ENCODE measurements around the gene RGS7.
"Not testable (repeated sequence)": the region's sequence is repeated elsewhere in the genome, so short reads cannot be mapped to it uniquely, and the experiment has no call there.

Gene RGS7

DNA sequence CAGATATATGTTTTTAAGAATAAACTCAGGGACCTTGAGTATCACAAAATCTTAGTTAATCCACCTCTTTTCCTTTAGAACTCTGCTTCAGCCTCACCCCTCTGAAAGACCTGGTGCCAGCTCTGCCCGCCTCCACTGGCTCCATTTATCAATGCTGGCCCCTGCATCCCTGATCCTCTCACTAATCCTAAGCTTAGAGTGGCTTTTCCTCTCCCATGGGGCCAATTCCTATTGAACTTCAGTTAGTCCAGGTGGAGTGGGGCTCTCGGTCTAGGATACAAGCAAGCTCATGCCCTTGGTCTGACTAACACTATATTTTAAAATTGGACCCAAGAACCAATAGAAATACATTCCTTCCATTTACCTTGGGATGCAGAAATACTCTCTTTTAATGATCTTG lies 87.0 kb downstream of the RGS7 start:
- no peak for DNase-seq

DNA sequence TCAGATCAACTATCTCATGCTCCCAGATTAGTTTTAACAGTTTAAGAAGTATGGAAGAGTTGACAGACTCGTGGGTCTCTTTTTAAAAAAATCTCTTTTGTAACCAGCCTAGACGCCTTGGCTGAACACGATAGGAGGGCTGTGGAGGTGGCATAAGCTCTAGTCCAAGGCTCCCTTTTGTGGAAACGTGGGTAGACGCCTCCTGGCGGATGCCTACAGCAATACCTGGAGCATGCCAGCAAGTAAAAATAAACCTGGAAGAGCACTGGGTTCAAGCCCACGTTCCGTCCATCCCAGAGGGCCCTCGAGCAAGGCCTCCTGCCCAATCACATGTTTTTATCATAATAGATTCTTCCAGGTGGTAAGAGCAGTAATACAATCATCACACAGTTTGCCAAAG lies 87.9 kb downstream of the RGS7 start:
- DNase-seq, result no peak

DNA sequence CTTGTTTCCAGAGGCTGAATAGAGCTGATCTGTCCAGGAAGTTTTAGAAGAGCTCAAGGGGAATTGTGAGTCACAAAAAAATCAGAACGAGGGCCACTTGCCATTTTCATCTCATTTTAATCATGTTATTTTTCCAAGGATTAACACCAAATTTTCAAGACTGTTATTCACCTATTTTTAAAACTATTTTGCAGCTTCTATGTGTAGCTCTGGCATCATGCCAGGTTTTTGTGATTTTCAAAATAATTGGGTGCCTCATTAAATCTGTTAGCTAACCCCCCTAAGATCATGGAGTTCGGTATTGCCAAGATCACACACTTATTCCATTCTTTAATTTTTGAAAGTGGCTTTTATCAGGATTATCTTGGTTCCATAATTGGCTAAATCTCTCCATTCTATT lies 90.9 kb downstream of the RGS7 start:
- DNase-seq, result peak in 1 of 3 experiments; percentile 8

DNA sequence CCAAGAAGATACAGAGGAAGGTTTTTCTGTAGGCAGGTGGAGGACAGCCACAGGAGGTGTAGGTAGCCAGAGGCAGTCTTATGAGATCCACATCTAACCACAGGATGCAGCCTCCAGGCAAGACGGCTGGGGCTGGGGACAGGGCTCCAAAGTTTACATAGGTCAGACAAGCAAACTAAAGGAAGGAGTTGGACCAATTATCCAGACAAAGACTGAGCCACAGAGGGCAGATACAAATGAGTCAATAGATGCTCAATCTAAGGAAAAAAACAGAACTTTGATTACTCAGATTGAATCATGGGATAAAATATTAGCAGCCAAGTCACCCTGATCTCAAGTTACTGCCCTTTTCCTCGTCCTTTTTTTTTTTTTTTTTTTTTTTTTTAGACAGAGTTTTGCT lies 91.6 kb downstream of the RGS7 start:
- peak in 1 of 3 experiments; percentile 37 for DNase-seq

DNA sequence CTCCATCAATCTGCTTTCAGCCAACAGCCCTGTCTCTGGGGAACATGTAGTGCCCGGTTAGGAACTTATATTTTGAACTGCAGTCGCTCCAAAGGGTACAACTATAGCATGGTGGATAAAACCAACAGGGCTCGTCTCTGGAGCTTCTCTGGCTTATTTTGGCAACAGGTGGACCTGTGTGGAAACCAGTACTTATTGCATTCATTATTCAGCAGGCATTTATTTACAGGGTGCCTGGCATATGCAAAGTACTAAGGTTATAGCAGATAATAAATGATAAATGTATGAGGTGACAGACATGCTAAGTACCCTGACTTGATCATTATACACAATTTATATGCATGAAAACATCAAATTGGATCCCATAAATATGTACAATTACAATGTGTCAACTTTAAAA lies 93.7 kb downstream of the RGS7 start:
- DNase-seq, result no peak

DNA sequence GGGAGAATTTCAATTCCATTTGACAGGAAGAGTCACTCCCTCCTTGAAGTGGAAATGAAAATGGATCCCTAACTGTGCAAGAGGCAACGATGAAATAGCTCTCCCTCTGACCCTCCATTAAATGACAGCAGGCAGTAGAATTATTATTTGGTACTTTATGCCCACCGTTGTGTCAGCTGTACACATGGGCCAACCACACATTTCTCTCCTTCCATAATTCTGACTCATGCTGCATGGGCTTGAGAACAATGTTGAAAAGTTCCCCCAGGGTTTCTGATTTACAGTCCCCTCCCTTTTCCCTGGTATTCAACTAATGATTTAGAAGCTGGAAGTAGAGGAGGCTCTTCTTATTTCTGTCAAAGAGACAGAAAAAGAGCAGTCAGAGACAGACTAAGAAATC lies 103.5 kb downstream of the RGS7 start:
- DNase-seq, result no peak

DNA sequence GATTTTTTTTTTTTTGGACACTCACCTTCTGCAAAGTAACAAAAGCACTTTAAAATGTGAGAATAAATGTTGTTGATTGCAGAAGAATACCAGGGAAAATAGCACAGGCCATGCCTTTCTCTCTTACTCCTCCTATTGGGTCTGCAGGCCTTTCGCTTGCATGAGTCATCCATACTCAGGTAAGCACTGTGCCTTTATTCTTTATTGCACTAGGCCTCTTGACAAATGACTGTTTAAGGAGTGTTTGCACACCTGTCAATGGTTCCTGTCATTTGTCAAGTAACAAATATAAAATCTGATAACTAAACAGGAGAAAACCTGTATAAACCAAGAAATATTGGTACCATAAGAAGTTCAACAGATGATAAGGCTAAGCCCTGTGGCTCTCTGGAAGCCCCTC lies 106.5 kb downstream of the RGS7 start:
- DNase-seq, result peak; percentile 62 to 96 (median 81)

DNA sequence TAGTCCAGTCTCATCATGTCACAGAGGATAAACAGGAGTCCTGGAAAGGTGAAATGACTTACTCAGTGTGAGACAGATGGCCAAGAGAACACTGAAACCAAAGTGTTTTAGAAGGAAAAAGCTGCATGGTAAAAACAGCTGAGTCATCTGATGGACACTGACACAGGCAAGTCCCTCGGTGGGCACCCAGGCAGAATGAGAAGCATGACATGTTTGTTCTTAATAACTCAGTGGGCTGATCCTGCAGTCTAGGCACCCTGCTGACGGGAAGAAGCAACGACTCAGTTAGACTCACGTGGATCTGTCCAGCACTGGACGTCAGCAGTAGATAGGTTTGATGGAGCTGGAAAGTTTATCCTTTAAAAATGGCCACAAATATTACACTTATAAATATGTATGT lies 116.9 kb downstream of the RGS7 start:
- no peak for DNase-seq

DNA sequence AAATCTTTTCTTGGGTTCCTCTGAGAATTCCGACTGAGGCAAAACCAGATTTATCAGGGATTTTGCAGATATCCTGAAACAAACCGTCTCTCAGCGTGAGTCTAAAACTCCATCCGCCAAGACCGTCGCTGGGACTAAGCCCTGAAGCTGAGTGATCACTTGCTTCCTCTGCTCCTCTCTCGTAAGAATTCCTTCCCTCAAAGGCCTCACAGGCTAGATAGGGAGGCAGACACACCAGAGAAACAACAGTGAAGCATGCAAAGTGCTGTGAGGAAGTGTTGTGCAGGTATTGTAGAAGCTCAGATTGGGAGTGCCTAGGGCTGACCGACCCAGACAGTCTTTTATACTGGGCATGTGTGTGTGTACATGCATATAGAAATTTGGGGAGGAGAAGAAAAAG lies 119.1 kb downstream of the RGS7 start:
- DNase-seq, result no peak

DNA sequence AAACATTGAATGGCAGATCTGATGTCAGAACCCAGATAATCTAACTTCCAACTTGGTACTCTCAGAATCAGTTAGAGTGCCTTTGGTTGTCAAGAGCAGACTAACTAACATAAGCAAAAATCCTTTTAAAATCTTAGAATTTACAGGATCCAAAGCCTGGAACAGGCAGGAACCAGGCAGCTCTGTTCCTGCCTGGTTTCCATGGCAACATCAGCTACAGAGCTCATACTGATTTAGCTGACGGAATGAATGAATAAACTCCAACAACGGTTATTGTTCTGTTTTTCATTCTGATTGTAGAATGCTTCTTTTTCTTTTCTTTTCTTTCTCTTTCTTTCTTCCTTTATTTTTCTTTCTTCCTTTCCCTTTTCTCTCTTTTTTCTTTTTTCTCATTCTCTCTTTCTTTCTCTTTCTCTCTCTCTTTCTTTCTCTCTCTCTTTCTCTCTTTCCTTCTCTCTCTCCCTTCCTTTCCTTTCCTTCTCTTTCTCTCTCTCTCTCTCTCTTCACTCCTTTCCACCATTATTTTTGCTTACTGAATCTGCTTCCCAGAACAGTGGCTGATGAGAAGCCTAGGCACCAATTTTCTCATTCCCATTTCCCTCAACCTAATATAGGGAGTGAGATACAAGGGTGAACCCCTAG lies 121.6 kb downstream of the RGS7 start:
- DNase-seq, result peak in 2 of 3 experiments; percentile 23 to 83

DNA sequence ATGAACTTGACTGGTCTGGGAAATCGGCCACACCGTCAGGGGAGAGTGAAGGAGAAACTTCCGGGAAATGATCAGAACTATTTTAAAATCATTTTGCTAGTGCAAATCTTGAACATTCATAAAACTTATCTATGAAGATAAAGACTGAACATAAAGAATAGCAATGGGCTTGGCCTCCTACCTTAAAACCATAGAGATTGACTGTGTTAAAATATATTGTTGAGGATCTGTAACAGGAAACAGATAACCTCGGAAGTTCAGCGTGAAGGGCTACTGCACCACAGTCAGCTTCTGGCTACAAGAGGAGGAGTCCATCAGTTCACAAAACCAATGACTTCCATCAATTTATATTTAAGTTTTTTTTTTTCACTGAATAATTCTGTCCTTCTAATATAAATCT lies 127.3 kb downstream of the RGS7 start:
- DNase-seq, result no peak

DNA sequence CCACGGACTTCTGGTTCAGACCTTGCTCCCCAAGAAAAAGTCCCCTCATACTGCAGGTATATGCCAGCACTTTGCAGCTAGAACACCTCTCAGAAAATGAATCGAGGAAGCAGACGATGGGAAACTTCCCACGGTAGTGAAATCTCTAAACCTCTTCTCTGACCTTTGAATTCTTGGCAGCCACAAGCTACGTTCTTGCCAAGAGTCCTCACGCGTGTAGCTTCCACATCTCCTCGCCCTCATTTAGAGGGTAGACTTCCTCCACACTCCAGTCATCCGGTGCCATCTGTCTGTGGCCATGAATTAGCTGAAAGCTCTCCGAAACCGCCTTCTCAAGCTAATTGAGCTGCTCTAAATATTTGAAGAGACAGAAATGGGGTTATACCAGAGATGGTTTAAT lies 127.8 kb downstream of the RGS7 start:
- no peak for DNase-seq

DNA sequence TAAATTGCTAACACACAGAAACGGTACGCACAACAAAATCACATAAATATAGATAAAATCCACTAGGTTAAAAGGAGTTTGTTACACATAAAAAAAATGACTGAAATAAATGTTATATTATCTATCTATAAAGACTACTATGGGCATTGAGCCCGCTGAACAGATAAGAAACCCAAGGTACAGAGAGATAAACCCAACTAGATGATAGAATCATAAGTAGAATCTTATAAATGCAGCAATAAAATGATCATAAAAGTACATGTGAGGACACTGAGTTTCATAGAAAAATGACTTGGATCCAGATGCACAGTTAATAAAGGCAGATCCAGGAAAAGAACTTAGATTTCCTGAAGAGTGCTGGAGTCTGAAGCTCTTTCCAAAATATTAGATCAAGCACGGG lies 128.7 kb downstream of the RGS7 start:
- DNase-seq, result no peak

DNA sequence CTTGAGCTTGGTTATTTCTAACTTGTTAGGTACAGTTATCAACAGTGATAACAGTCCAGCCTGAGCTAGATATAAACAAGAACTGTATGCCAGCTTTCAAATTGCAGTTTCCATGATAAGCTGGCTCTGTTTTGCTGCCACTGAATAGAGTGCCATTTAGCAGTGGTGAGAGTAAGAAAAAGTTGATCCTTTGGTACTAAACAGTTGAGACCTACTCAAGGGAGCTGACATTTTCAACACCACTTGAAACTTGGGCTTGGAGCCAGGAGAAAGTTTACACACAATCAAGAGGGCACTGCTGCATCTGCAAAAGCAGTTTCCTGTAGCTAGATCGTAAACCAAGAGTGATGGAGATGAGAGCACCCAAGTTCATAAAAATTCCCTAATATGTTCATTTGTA lies 131.3 kb downstream of the RGS7 start:
- DNase-seq, result peak; percentile 53 to 88 (median 57)

DNA sequence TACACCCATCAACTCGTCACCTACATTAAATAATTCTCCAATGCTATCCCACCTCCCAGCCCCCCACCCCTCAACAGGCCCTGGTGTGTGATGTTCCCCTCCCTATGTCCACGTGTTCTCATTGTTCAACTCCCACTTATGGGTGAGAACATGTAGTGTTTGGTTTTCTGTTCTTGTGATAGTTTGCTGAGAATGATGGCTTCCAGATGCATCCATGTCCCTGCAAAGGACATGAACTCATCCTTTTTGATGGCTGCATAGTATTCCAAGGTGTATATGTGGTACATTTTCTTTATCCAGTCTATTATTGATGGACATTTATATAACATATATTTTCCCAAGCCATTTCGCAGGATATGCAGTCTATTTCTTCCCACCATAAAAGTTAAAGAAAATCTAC lies 132.8 kb downstream of the RGS7 start:
- DNase-seq, result not testable (repeated sequence)

DNA sequence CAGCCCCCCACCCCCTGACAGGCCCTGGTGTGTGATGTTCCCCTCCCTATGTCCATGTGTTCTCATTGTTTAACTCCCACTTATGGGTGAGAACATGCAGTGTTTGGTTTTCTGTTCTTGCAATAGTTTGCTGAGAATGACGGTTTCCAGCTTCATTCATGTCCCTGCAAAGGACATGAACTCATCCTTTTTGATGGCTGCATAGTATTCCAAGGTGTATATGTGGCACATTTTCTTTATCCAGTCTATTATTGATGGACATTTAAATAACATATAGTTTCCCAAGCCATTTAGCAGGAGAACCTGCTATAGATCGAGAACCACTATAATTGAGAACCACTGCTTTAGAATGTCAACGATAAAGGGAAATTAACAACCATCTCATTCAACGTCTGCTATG lies 134.2 kb downstream of the RGS7 start:
- DNase-seq, result not testable (repeated sequence)

DNA sequence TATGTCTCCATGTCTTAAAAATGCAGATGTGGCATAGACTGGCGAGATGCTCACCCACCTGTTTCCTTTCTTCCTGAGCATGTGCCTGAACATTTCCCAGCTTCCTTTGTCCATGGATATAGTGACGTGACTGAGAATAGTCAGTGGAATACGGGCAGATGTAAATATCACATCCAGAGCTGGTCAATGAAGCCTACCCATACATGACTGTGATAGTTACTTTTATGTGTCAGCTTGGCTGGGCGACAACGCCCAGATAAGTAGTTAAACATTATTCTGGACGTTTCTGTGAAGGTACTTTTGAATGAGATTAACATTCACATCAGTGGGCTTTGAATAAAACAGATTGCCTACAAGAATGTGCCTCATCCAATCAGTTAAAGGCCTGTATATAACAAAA lies 135.7 kb downstream of the RGS7 start:
- no peak for DNase-seq

DNA sequence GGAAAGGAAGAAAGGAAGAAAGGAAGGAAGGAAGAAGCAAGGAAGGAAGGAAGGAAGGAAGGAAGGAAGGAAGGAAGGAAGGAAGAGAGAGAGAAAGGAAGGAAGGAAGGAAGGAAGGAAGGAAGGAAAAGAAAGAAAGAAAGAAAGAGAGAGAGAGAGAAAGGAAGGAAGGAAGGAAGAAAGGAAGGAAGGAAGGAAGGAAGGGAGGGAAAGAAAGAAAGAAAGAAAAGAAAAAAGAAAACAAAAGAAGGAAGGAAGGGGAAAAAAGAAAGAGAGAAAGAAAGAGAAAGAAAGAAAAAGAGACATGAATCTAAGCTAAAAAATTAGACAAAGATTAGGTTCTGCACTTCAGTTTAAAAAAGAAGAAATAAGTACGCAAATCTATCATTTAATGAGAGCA lies 136.1 kb downstream of the RGS7 start:
- not testable (repeated sequence) for DNase-seq

DNA sequence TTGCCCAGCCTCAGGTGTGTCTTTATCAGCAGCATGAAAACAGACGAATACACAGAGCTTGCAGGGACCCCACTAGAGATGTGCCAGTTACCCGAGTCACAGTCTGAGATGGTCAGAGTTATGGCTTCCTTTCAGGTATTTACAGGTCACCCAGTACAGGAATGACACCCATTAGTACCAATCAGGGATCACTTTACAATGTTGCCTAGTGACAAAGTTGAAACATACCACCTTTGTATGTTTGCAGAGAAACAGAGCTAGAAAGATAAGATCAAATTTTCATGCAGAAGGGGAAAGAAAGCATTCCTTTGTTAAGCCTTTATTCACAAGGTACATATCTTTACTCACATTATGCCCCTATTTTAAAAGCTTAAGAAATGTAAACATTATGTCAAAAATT lies 137.6 kb downstream of the RGS7 start:
- DNase-seq, result no peak

DNA sequence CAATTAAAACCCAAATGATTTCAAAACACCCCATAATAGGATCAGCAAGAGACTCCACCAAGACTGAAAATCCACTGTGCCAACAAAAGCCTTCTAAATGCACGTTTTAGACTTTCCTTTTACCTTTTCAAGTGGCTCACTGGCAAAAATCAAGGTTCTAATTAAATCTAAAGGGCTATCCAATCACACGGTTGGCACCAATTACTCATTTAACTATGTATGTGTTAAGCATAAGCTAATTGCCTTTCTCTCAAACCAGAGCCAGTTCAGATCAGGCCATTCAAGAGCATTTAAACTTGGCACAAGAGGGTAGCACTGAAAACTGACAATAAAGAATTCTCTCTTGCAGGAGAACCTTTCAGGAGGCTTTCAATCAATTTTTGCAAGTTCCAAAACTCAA lies 139.5 kb downstream of the RGS7 start:
- peak in 1 of 3 experiments; percentile 14 for DNase-seq

DNA sequence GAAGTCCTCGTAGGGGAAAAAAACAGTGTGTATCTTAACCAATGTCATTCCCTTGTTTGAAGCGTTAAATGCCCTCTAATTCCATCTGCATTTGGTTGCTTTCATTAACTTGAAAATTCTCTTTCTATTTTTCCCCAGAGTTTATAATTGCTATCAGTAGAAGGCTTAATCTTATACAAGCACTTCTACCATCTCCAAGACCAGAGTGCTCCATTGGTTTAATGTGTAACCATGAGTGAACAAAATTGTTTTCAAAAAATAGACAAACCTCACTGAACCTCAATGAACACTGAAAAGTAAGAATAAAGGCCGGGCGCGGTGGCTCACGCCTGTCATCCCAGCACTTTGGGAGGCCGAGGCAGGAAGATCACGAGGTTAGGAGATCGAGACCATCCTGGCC lies 141.3 kb downstream of the RGS7 start:
- no peak for DNase-seq

DNA sequence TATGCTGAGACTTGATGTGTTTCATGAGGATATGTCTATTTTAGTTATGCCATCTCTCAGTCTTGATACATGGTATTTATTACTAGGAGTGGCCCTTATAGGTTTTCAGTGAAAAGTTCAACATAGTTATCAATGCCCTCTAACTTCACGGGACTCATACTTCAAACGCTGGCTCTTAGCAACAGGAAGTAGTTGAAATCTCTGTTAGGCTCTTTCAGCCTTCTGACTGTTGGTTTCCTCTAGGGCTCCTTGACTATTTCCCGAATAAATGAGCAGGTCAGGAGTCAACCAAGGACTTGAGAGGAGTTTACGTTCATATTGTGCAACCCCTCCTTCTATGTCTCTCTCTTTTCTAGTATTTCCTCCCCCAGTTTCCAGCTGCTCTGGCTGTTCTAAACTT lies 141.8 kb downstream of the RGS7 start:
- DNase-seq, result no peak

DNA sequence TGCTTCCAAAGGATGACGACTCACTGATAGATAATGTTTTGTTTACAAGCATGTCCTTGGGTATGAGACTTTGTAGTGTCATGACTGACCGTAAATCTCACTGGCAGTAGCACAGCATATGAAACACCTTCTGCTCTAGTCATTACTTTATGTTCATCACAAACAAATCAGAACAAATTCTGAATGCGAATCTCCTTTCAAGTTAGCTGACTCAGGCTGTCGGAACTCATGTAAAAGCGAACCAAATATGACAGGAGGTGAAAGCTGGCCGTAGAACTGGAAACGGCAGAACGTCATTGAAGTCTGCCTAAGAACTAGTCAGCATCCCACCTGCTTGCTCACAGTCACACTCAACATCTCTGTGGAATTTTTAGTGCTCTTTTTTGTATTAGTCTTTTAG lies 143.9 kb downstream of the RGS7 start:
- DNase-seq, result no peak

DNA sequence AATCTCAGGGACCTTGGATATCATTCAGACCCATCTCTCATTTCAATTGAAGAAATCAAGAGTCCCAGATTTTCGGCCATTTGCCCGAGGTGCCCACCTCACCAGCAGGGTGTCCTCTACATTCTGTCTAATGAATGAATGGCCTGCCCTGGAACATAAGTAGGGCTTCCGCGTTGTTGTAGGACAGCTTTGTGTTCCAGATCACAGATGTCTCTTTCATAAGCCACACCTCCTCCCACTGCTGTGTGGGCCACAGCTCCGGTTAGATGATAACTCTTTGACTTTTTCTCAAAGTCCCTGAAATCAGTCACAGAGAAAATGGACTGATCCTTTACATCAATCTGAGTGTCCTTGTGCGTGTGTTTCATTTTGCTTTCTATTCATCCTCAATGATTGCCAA lies 144.4 kb downstream of the RGS7 start:
- no peak for DNase-seq

DNA sequence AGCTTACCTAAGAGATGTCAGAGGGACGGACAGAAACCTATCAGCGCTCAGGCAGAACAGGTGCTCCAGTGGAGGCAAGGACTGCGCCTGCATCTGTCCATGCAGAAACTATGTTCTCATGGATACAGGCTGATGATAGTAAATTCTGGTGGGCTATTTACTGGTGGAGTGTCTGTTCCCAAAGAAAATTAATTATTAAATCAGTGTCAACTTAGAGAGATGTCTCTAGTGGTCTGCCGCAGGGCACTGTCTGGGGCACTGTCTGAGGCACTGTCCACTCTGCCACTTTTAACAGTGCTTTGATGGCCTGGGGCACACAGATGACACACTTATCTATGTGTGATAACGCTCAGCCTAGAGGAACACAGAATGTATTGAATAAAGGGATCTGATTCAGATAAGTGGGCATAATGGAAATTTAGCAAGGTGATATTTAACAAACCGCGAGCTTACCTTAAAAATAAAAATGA lies 148.1 kb downstream of the RGS7 start:
- peak in 2 of 3 experiments; percentile 50 to 90 for DNase-seq

DNA sequence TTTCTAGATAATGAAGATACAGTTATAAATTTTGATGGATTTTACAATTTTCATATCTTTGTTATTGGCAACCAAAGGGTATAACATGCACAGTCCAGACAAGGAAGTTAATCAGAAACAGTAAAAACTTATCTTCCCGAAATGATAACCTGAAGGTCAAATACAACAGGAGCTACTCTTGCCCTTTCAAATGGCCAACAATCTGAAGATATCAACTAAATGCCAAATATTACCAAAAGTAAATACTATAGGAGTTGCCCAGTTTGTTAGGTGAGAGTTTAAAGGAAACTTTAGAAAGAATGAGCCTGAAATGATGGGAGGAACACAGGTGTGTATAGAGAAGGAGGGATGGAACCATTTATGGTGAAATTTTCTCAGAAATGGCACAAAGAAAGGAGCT lies 153.2 kb downstream of the RGS7 start:
- no peak for DNase-seq
